GM21786 (cell line): ENCODE results near the gene UGCG.
"Not testable (repeated sequence)": the region's sequence is repeated elsewhere in the genome, so short reads cannot be mapped to it uniquely, and the experiment has no call there.

Experiments used
- ATAC-seq: cut with Tn5 transposase; IDR thresholded peaks from one replicate; pipeline ENCODE4 v1.9.1; 2021; ENCODE audit not compliant: unreplicated experiment

The UGCG gene

DNA sequence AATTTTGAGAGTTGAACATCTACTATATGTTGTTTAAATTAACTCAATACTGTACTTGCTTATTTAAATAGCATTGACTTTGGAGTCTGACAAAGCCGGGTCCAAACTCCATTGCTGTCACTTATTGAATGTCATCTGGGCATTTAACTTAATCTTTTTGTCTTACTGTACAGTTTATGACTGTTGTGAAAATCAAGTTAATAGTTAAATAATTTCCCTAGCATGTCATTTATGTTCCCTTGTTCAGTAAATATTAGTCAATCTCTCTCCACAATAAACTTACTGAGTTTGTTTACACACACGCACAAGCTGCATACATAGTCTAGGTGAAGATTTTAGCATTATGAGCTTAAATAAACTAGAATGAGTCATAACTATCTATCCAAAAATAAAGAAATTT is 6.3 kb upstream of the UGCG start:
- ATAC-seq: no peak

- ATAC-seq: not testable (repeated sequence)
These were observed 5.7 kb upstream of the UGCG start for GRCh38 chr9:111890867-111891266.

GRCh38 chr9:111891910-111892499 is 4.6 kb upstream of the UGCG start:
- peak; percentile 28 for ATAC-seq

DNA sequence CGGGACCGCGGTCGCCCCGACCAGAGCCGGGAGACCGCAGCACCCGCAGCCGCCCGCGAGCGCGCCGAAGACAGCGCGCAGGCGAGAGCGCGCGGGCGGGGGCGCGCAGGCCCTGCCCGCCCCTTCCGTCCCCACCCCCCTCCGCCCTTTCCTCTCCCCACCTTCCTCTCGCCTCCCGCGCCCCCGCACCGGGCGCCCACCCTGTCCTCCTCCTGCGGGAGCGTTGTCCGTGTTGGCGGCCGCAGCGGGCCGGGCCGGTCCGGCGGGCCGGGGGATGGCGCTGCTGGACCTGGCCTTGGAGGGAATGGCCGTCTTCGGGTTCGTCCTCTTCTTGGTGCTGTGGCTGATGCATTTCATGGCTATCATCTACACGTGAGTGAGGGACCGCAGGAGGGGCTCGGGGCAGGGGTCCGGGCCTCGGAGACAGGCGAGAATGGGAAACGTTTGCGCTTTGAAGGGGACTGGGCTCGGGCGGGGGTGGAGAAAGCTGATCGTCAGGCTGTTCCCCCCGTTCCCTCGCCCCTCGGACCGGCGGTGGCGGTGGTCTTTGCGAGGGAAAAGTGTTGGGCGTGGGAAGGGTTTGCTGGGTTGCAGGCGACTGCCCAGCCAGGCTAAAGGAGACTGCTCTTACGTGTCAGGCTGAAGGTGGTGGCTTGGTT is 457 bp downstream of the UGCG start:
- ATAC-seq: peak; percentile 30

GRCh38 chr9:111897601-111898137 is 1.1 kb downstream of the UGCG start:
- peak; percentile 49 for ATAC-seq

DNA sequence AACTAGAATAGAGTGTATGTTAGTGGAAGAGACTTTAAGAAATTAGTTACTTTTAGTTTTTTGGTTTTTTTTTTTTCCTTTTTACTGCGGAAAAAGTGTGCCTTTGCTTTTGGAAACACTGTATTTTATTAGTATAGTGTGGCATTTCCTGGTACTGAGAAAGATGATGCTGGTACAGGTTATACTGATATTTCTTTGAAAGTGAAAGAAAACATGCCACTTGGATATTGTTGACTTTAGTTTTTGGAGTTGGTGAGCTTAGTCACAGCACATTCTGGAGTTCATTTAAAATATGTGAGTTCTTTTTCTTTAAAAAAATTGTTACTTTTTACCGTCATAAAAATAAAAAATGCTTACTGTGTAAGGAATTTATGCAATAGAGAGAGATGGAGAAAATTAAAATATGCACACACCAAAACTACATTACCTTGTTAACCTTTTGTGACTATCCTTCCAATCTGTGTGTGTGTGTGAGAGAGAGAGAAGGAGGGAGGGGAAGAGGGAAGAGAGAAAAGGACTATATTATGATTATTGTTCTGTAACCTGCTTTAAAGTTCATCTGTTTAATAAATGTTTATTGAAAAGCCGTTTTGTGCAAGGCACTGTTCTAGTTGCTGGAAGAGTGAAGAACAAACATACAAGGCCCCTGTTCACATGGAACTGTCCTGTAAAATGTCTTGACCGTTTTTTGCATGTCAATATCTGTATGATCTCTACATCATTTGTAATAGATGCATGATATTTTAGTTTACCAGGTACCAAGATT is 1.9 kb downstream of the UGCG start:
- ATAC-seq: no peak

DNA sequence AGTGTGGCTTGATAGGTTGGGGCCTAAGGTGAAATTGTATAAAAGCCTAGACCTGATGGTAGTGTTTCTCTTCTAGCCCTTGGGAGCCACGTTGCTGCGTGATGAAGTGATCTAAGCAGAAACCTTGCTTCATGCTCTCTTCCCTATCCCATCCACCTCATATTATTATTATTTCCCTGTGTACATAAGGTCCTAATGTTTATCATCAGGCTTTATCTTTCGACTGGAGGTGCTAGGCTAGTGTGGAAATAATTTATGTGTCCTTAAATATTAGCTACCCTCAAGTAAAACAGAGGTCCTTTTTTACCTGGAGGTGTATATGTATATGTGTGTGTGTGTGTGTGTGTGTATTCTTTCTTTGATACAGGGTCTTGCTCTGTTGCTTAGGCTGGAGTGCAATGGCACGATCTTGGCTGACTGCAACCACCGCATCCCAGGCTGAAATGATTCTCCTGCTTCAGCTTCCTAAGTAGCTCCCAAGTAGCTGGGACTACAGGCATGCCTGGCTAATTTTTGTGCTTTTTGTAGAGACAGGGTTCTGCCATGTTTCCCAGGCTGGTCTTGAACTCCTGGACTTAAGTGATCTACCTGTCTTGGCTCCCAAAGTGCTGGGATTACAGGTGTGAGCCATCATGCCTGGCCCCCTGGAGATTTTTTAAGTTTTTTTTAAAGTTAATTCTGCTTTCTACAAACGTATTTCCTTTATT is 3.7 kb downstream of the UGCG start:
- no peak for ATAC-seq

DNA sequence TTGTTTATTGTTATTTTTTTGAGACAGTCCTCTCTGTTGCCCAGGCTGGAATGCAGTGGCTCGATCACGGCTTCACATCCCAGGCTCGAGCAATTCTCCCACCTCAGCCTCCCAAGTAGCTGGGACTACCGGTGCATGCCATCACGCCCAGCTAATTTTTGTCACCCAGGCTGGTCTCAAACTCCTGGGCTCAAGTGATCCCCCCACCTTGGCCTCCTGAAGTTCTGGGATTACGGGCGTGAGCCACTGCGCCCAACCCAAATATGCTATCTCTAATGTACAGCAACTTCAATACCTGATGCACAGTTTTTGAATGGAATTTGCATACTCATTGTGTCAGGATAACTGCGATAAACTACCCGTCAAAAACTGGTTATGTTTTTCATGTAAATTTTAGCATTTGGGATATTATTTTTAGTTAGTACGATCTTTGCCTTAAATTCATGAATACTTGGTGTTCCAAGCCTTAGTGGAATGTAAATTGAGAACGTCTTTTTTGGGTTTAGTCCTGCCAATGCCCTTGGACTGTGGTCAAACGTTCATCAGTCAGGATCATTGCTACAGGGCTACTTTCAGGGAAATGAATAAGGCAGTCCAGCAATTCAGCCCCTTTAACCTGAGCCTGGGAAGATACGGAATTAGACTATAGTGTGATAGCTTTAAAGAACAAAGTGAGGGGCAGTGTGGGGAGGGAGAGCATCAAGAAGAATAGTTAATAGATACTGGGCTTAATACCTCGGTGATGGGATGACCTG is 4.4 kb downstream of the UGCG start:
- ATAC-seq: no peak

DNA sequence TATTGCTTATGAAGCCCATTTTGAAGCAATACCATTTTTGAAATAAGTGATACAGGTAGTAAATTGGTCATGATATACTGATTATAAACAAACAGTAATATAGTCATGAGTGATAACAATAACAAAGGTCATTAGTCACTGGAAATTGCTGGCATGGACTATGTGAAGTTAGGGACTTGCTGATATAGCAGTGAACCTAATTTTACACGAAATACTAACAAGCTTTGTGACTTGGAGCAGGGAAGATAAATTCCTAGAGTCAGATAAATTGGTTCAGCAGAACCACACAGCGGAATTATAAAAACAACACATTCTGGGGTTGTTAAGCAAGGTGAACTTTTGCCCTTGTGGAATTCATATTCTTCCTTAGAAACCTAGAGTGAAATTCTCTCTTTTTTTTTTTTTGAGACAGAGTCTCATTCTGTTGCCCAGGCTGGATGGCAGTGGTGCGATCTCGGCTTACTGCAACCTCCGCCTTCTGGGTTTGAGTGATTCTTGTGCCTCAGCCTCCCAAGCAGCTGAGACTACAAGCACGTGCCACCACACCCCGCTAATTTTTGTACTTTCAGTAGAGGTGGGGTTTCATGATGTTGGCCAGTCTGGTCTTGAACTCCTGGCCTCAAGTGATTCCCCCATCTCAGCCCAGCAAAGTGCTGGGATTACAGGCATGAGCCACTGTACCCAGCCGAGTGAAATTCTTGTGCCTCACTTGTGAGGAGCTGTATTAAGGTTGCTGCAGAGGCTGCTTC is 6.0 kb downstream of the UGCG start:
- ATAC-seq: no peak

DNA sequence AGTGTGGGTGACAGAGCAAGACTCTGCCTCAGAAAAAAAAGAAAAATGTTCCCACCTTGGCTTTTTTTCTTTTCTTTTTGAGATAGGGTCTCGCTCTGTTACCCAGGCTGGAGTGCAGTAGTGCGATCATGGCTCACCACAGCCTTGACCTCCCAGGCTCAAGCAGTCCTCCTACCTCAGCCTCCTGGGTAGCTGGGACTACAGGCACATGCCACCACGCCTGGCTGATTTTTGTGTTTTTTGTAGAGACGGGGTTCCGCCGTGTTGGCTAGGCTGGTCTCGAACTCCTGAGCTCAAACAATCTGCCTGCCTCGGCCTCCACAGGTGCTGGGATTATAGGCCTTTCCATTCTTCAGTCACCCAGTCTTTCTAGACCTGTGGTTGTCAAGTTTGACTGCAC is 6.9 kb downstream of the UGCG start:
- ATAC-seq: not testable (repeated sequence)

- ATAC-seq: no peak
These were observed 7.4 kb downstream of the UGCG start for GRCh38 chr9:111904026-111904425.

- ATAC-seq: no peak
These were observed 8.3 kb downstream of the UGCG start for GRCh38 chr9:111904891-111905291.

- ATAC-seq: no peak
These were observed 10.5 kb downstream of the UGCG start for GRCh38 chr9:111907147-111907546.

DNA sequence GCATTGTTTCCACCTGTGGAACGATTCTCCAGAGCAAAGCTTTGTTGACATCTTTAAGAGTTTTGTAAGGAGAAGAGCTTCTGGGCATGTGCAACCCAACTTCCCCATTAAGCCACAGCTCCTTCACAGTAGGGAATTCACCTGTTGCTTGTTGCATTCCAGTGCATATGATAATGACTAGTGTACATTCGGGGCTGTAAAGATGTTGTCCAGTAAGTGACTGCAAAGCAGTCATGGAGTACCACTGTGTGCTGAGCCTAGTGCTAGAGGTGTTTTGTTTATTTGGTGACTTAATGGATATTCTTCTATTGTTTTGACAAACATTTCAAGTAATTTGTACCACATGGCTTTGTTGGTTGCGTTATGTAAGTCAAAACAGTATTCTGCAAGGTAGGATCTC is 12.8 kb downstream of the UGCG start:
- ATAC-seq: peak; percentile 52

GRCh38 chr9:111910428-111910827 is 13.8 kb downstream of the UGCG start:
- no peak for ATAC-seq

DNA sequence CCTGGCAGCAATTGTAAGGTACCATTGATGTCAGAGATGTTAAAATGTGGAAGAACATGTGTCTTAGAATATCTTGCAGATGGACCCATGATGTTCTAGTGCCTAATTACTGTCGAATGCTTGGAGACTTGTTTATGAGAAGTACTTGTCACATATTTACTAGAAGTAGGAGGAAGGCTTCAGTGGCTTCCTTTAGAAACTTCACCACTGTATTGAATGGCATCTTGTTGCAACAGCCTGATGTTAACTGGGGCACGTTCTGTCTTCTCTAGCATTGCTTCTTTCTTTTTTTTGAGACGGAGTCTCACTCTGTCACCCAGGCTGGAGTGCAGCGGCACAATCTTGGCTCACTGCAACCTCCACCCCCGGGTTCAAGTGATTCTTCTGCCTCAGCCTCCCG is 16.5 kb downstream of the UGCG start:
- ATAC-seq: no peak

GRCh38 chr9:111914749-111915424 is 18.3 kb downstream of the UGCG start:
- ATAC-seq: no peak

DNA sequence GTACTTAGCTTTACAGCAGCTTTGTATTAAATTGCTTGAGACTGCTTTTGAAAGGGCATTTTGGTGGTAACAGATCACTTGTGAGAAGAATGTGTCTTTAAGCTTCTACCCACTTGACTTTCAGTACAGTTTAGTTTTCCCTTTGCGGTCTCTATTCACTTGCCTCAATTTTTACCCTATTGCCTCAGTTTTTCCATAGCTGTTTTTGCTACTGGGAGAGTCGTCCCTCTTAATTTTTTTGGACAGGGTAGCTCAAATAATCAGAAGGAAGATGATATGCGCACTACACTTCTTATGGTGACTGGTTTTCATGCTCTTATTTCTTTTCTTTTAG is 18.8 kb downstream of the UGCG start:
- no peak for ATAC-seq

DNA sequence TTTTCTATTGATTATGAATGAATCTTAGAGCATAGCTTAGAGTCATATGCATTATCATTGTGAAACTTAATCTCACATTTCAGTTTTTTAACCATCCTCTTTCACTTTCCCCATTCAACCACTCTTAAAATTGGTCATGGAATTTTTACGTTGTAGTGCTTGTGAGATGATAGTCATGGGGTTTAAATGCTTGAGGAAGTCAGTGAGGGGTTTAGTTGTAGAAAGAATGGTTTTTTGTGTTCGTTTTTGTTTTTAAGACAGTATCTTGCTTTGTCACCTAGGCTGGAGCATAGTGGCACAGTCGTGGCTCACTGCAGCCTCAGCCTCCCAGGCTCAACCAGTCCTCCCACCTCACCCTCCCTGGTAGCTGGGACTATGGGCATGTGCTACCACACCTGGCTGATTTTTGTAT is 19.6 kb downstream of the UGCG start:
- ATAC-seq: peak; percentile 56

DNA sequence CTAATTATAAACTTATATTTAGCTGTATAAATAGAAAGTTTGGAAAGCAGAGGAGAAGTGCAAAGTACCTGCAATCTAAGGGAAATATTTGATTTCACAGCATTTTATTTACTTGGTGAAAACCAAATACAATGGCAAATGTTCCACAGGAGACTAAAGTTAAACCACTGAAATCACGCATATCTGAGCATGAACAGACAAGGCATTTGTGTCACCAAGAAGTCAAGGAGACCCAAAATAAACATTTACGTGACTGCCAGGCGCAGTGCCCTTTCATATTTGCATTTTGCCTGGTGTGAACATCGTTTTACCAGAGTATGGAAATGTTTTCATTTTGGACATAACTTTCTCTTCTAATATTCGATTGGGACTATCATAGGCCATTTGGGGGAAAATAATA is 20.6 kb downstream of the UGCG start:
- no peak for ATAC-seq
